PC-9 (cell line): ENCODE measurements around the gene GLB1L2. TPM values are rescaled to one million over a fixed set of nuclear protein-coding genes. Genes with fewer than 3 reads are reported as not detected.

ENCODE experiments used
- BruUV-seq: library from RNA; stranded (reverse); fragments of 400-500 nt; replicated peaks from 2 replicates; lab custom pipeline; 2021; lab: Mats Ljungman, UMichigan
- CTCF ChIA-PET: fragments of 300-600 bp; sonication (Branson Sonifier 250); formaldehyde crosslinking; loops from one replicate; lab custom pipeline; 2022; ENCODE audit warnings: antibody characterized with exemption; lab: Charles Lee
- POLR2A ChIA-PET: fragments of 300-600 bp; sonication (Branson Sonifier 250); formaldehyde crosslinking; loops from one replicate; lab custom pipeline; 2022; ENCODE audit warnings: antibody characterized with exemption; ENCODE audit not compliant: unreplicated experiment; lab: Charles Lee
- DNase-seq, 2 experiments: peaks; one replicate each; pipeline versions ENCODE4 v3.0.0 to v3.0.0-alpha.2; 2015 to 2022; ENCODE audit warnings: mixed read lengths in 1 of 2
- H2AFZ ChIP-seq: fragments of 200-600 bp; sonication (generic); 2 replicates; pipeline ENCODE4 v1.8.1; 2017; ENCODE audit warnings: antibody characterized with exemption
- H3F3A ChIP-seq: fragments of 200-600 bp; sonication (generic); 2 replicates; pipeline ENCODE4 v1.8.1; 2017; ENCODE audit warnings: antibody characterized with exemption, mild to moderate bottlenecking, low read depth; ENCODE audit not compliant: insufficient read depth
- H3K27ac ChIP-seq: fragments of 200-600 bp; sonication (generic); 2 replicates; pipeline ENCODE4 v1.6.1; 2016; ENCODE audit warnings: mixed run types
- H3K27me3 ChIP-seq: fragments of 200-600 bp; sonication (generic); 2 replicates; pipeline ENCODE4 v1.6.1; 2016; ENCODE audit warnings: low read depth, mixed run types; ENCODE audit not compliant: insufficient read depth
- H3K36me3 ChIP-seq: fragments of 200-600 bp; sonication (generic); 2 replicates; pipeline ENCODE4 v1.6.1; 2016; ENCODE audit warnings: low read depth, mixed run types
- H3K4me1 ChIP-seq: fragments of 200-600 bp; sonication (generic); replicated peaks from 2 replicates; pipeline ENCODE4 v1.6.1; 2016; ENCODE audit warnings: mixed run types; ENCODE audit not compliant: insufficient read depth
- H3K4me2 ChIP-seq: fragments of 200-600 bp; sonication (generic); 2 replicates; pipeline ENCODE4 v1.6.1; 2017; ENCODE audit warnings: mixed run types
- H3K4me3 ChIP-seq: fragments of 200-600 bp; sonication (generic); 2 replicates; pipeline ENCODE4 v1.6.1; 2016; ENCODE audit warnings: mixed run types
- H3K79me2 ChIP-seq: fragments of 200-600 bp; sonication (generic); 2 replicates; pipeline ENCODE4 v1.6.1; 2017; ENCODE audit warnings: low read depth, mixed run types
- H3K9me2 ChIP-seq: fragments of 200-600 bp; sonication (generic); 2 replicates; pipeline ENCODE4 v1.8.1; 2017; ENCODE audit warnings: mild to moderate bottlenecking; ENCODE audit not compliant: insufficient read depth
- H3K9me3 ChIP-seq: fragments of 200-600 bp; sonication (generic); 2 replicates; pipeline ENCODE4 v1.8.1; 2016; ENCODE audit warnings: low read depth; ENCODE audit not compliant: insufficient read depth
- H4K20me1 ChIP-seq: fragments of 200-600 bp; sonication (generic); 2 replicates; pipeline ENCODE4 v1.8.1; 2017; ENCODE audit not compliant: insufficient read depth
- EZH2 ChIP-seq: fragments of 200-600 bp; sonication (generic); IDR thresholded peaks from 2 replicates; pipeline ENCODE4 v1.8.0; 2017; ENCODE audit warnings: antibody characterized with exemption, low read depth
- intact Hi-C: fragments of 100-400 bp; cut with micrococcal nuclease; formaldehyde crosslinking; loops from one replicate; pipeline ENCODE4 v1.10.0; 2022; ENCODE audit not compliant: unreplicated experiment
- total RNA-seq: library from RNA; stranded (reverse); gene quantifications from 2 replicates; pipeline ENCODE4 v1.2.3, GENCODE V29; 2021
- TF ChIP-seq, protein P1 (sequence below): fragments of 200-600 bp; sonication (generic); conservative IDR thresholded peaks from 2 replicates; pipeline ENCODE4 v1.6.1; 2017; ENCODE audit warnings: mixed run types, antibody characterized with exemption, mild to moderate bottlenecking, moderate library complexity

GLB1L2 gene
- total RNA-seq, 1 experiment from 2014 or later, result 32.2 TPM

DNA sequence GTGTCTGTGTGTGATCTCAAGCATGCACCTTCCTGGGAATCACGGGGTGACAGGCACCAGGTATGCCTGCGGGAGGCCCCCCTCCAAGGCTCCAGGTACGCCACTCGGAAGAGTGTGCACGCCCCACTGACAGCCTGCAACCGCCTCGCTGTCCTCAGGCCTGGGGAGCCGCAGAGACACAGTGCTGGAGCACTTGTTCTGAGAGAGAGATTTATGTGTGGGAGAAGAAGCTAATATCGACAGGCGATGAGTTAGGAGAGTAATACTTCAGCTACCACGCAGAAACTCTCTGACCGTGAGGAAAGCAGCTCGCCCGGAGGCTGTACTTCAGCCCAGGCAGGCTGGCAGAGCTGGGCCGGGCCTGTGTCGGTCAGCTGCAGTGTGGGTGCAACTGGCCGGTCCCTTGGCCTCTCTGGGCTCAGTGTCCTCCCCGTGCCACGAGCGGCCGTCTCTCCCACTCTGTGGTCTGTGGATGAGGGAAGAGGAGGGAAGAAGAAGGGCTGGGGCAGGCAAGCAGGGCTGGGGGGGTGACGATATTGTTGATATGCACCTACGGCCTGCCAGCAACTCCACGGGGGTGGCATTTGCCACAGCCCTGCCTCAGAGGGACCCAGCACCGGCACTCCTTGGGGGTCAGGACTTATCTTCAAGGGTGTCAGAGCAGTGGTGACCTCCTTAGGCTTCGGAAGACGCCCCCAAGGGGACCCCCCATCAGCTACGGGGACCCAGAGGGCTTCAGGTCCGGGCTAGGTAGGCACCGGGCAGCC is 73.0 kb downstream of the GLB1L2 start:
- DNase-seq, result no peak
- Histone ChIP-seq H3F3A (no peaks in the 10 kb centered on the region), H3K4me2 (no peak overlapping the region), H4K20me1 (no peaks in the 10 kb centered on the region), H3K4me3 (no peak overlapping the region), H3K36me3 (no peaks in the 10 kb centered on the region), H3K27me3 (peaks cover 77% of the 10 kb centered on the region), H3K79me2 (no peaks in the 10 kb centered on the region), H2AFZ (no peak overlapping the region), H3K27ac (no peak overlapping the region), H3K9me2 (no peaks in the 10 kb centered on the region), H3K4me1 (no peaks in the 10 kb centered on the region), H3K9me3 (no peaks in the 10 kb centered on the region)
- CTCF ChIA-PET, result no interaction called here
- no peak for TF ChIP-seq EZH2
- TF ChIP-seq, protein P1, sequence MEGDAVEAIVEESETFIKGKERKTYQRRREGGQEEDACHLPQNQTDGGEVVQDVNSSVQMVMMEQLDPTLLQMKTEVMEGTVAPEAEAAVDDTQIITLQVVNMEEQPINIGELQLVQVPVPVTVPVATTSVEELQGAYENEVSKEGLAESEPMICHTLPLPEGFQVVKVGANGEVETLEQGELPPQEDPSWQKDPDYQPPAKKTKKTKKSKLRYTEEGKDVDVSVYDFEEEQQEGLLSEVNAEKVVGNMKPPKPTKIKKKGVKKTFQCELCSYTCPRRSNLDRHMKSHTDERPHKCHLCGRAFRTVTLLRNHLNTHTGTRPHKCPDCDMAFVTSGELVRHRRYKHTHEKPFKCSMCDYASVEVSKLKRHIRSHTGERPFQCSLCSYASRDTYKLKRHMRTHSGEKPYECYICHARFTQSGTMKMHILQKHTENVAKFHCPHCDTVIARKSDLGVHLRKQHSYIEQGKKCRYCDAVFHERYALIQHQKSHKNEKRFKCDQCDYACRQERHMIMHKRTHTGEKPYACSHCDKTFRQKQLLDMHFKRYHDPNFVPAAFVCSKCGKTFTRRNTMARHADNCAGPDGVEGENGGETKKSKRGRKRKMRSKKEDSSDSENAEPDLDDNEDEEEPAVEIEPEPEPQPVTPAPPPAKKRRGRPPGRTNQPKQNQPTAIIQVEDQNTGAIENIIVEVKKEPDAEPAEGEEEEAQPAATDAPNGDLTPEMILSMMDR, result no peak
- POLR2A ChIA-PET, result interaction anchor here (0.6 kb wide), 1 partner anchor 29 kb away, joined by 3 read pairs; no protein-coding TSS in a partner anchor
- BruUV-seq, result no TSS peak
- intact Hi-C loops, result no loop called here

DNA sequence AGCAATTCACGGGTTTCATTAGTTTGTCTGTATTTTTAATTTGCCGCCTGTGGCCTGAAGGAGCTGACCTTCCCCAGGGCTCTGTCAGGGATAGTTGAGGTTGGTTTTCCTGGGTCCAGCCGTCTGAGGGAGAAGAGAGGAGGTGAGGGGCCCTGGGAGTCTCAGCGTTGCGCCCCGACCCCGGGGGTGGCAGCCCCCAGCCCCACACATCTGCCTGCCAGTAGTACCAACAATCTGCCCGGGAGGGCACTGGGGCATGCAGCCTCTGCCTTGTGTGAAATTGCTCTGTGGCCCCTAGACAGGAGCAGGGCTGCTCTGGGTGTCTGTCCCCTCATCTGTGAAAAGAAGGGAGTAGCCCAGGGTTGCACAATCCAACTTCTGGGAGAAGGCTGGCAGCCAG is 73.6 kb downstream of the GLB1L2 start:
- H3K36me3 ChIP-seq, result no peaks in the 10 kb centered on the region
- no peak for DNase-seq
- H3K4me3 ChIP-seq, result no peak overlapping the region
- ChIA-PET POLR2A (no interaction called here), CTCF (no interaction called here)
- no peaks in the 10 kb centered on the region for H3F3A ChIP-seq
- no peak overlapping the region for H3K27ac ChIP-seq
- no peak overlapping the region for H3K4me2 ChIP-seq
- H3K9me2 ChIP-seq, result no peaks in the 10 kb centered on the region
- H3K27me3 ChIP-seq, result peaks cover 77% of the 10 kb centered on the region
- no peaks in the 10 kb centered on the region for H3K9me3 ChIP-seq
- no TSS peak for BruUV-seq
- H3K79me2 ChIP-seq, result no peaks in the 10 kb centered on the region
- no peaks in the 10 kb centered on the region for H4K20me1 ChIP-seq
- intact Hi-C loops, result no loop called here
- no peak overlapping the region for H2AFZ ChIP-seq
- no peak for TF ChIP-seq EZH2
- TF ChIP-seq, protein P1, result no peak
- H3K4me1 ChIP-seq, result no peaks in the 10 kb centered on the region

DNA sequence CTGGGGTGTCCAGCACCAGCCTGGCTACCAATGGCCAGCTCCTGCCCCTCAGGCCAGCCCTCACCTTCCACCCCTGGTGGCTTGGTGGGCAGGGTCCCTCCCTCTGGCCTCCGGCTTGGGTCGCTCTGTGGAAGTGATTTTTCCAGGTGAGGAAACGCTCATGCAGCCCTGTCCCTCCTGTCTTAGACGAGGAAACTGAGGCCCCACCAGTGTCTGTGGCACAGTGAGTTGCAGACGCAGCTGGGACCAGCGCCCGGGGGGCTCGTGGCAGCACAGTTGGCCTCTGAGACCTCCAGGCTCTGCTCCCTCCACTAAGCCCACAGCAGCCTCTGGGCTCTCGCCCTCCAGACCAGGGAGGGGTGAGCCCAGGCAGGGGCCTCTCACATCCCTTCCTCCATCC is 74.1 kb downstream of the GLB1L2 start:
- no peak overlapping the region for H3K4me3 ChIP-seq
- no peaks in the 10 kb centered on the region for H3K36me3 ChIP-seq
- no peaks in the 10 kb centered on the region for H3K79me2 ChIP-seq
- no peak overlapping the region for H3K27ac ChIP-seq
- ChIA-PET POLR2A (no interaction called here), CTCF (no interaction called here)
- intact Hi-C loops, result no loop called here
- no peak overlapping the region for H2AFZ ChIP-seq
- TF ChIP-seq, protein P1, result no peak
- no peak for TF ChIP-seq EZH2
- H3K4me2 ChIP-seq, result no peak overlapping the region
- H3K27me3 ChIP-seq, result peaks cover 77% of the 10 kb centered on the region
- H3K4me1 ChIP-seq, result no peaks in the 10 kb centered on the region
- no peak for DNase-seq
- no peaks in the 10 kb centered on the region for H4K20me1 ChIP-seq
- H3K9me2 ChIP-seq, result no peaks in the 10 kb centered on the region
- H3K9me3 ChIP-seq, result no peaks in the 10 kb centered on the region
- H3F3A ChIP-seq, result no peaks in the 10 kb centered on the region
- BruUV-seq, result no TSS peak
